Activated CD4-positive, CD25-positive, alpha-beta regulatory T cell treated with anti-CD3 and anti-CD28 coated beads, Interleukin-2, amount 50 U/mL, for 24 hours (primary cell): ENCODE measurements around the gene MBD5.

Experiments
- ATAC-seq, 2 donors: fragments of 150-1000 bp; cut with Tn5 transposase; one replicate each; pipeline ENCODE4 v1.10.0; 2021; ENCODE audit warnings: mild to moderate bottlenecking in 1 of 2, moderate library complexity in 1 of 2

MBD5 gene

GRCh38 chr2:148023861-148024260, 3.0 kb downstream of the MBD5 start:
- ATAC-seq, result no peak

- no peak for ATAC-seq
Measured at GRCh38 chr2:148026573-148026972, 5.7 kb downstream of the MBD5 start.

- ATAC-seq, result no peak
Measured at GRCh38 chr2:148027822-148028221, 6.9 kb downstream of the MBD5 start.

- no peak for ATAC-seq
Measured at GRCh38 chr2:148028781-148029180, 7.9 kb downstream of the MBD5 start.

GRCh38 chr2:148031152-148031551, 10.3 kb downstream of the MBD5 start:
- no peak for ATAC-seq

GRCh38 chr2:148032215-148032614, 11.3 kb downstream of the MBD5 start:
- no peak for ATAC-seq

DNA sequence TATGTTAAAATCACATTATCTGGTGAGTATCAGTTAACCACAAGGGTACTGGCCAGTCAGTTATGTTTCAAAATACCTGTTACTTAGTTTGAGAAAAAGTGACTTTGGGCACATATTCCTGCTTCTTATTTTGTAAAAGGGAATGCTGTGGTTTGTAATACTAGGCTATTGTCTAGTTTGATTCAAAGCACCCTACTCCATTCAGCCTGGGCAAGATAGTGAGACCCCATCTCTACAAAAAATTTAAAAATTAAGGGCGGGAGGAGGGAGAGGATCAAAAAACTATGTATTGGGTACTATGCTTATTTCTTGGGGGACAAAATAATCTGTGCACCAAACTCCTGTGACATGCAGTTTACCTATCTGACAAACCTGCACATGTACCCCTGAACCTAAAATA, 18.9 kb downstream of the MBD5 start:
- no peak for ATAC-seq

DNA sequence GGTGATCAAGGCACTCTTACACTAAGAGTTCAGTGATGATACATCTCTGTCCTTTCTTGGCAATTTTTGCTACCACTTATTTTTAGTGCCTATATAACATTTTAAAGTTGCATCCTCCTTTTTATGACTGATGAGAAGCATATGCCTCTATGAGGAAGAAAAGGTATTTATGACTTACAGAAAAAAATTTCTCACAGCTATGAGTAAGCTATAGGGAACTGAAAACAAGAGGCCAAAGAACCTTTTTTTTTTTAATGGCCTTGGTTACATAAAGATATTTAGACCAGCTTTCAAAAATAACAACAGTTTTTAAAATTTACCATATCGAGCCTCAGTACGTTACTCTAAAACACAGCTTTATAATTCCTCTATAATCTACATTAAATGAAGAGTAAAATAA, 21.3 kb downstream of the MBD5 start:
- no peak for ATAC-seq

- ATAC-seq, result no peak
Measured at GRCh38 chr2:148044322-148044721, 23.4 kb downstream of the MBD5 start.

DNA sequence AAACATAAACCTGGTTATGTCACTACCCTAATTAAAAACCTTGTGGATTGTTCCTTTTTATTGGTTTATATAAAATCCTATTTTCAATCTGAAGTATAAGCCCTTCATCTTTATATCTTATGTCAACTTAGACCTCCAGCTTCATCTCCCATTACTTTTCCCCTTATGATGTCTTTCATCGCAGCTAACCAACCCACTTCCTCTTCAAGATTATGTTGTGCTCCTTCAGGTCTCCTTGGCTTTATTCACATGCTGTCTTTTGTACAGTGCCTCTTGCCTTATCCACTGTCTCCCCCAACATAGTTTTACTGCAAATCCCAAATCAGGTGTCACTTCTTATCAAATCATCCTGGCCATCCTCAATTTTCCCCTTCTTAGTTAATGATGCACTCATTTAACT, 25.9 kb downstream of the MBD5 start:
- no peak for ATAC-seq

GRCh38 chr2:148048475-148049221, 27.8 kb downstream of the MBD5 start:
- ATAC-seq, result peak in 1 of 2 donors; percentile 27

DNA sequence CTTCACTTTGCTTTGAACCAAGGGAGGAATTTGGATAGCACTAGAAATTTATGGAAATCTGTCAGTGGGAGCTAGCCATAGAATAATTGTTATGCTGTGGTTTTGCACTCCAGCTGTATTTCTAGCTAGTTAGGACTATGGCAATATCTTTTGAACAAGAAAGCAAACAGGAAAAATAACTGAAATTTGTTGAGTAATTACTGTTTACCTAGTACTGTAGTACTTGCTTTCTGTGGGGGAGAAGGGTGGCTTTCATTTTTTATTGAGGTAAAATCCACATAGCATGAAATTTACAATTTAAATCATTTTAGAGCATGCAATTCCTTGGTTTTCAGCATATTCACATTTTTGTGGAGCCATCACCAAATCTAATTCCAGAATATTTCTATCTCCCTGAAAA, 28.4 kb downstream of the MBD5 start:
- no peak for ATAC-seq

GRCh38 chr2:148052687-148053086, 31.8 kb downstream of the MBD5 start:
- ATAC-seq, result no peak

DNA sequence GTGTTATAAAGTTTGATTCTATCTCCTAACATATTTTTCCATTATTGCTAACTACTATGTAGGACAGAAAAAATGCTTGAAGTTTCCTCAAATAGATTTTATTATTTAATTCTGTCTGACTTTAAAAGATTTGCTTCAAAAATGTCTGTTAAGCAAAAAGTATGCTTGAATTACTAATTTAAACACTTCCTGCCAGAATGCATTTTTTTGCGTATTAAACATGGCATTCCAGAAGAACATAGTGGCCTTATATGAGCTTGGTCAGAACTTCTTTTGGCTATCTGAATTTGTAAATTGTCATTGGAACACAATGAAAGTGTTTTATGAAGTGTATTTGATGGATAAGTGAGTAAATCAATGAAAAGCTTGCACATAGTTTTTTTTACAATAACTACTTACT, 37.8 kb downstream of the MBD5 start:
- no peak for ATAC-seq

GRCh38 chr2:148063633-148064032, 42.7 kb downstream of the MBD5 start:
- ATAC-seq, result no peak

- ATAC-seq, result no peak
Measured at GRCh38 chr2:148065936-148066335, 45.0 kb downstream of the MBD5 start.

- ATAC-seq, result no peak
Measured at GRCh38 chr2:148067801-148068200, 46.9 kb downstream of the MBD5 start.

DNA sequence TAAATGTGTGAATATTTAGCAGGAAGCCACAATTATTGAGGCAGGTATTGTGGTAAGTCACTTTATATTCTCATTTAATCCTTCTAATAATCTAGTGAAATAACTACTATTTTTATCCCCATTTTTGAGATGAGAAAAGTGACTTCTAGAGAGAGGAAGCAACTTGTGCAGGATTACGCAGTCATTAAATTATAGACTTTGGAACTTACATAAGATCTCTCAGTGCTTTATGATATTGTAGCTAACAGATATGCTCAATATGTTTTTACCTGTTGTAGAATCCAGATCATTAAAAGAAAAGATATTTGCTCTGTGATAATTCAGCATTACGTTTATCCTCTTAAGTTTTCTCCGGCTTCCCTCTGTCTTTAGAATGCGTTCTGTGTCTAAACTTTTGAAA, 50.5 kb downstream of the MBD5 start:
- no peak for ATAC-seq

DNA sequence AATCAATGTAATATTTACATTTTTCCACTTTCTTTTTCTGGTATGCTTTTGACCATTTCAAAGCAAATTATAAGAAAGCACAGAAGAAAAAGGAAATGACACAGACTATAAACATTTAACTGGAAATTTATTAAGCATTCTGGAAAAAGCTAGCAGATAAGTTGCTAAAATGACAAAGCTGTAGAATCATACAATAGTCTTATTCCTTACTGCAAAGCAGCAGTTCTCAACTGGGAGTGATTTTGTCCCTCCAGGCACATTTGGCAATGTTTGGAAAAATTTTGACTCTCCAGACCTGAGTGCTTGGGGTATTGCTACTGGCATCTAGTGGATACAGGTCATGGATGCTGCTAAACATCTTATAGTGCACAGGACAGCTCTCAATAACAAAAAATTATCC, 75.1 kb downstream of the MBD5 start:
- no peak for ATAC-seq

DNA sequence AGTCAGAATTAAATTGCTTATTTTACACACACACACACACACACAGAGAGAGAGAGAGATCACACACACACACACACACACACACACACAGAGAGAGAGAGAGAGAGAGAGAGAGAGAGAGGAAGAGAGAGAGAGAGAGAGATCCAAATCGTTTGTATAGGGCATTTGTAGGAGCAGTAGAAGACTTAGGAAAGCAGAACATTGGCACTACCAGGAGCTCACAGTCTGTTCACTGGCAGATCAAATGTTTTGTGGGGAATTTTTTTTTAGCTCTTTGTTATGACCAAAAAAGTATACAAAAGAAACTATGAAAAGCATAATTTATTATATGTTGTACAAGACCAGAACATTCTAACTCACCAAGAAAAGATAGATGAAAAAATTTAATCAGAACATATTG, 81.8 kb downstream of the MBD5 start:
- ATAC-seq, result no peak

DNA sequence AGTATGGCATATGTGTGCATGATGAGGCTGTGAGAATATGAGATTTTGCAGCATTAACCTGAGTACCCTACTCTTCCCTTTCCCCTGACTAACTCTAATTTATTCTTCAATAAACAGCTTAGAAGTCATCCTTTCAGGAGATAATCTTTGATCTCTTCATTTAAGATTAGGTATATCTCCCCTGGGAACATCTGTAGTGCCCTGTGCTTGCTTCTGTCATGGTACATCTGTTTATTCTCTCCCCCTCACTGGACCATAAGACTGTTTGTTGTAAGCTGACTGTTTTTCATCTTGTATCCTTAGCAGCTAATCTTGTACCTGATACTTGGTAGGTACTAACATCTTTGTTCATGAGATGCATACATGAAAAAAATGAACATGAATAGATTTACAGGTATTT, 83.1 kb downstream of the MBD5 start:
- no peak for ATAC-seq

DNA sequence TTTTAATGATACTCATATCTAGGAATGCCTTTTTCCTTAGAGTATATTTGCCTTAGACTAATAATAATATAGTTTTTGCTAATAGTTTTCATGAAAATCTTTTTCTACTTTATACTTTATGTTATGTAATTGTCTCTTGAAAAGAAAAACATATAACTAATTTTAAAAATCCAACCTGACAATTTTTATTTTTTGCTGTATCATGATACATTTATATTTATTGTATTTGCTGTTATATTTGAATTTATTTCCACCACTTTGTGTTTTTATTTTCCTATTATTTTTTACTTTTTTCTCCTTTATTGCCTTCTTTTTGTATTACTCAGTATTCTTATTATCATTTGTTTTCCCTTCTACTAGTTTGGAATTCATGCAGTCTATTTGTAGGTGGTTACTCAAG, 85.4 kb downstream of the MBD5 start:
- no peak for ATAC-seq

DNA sequence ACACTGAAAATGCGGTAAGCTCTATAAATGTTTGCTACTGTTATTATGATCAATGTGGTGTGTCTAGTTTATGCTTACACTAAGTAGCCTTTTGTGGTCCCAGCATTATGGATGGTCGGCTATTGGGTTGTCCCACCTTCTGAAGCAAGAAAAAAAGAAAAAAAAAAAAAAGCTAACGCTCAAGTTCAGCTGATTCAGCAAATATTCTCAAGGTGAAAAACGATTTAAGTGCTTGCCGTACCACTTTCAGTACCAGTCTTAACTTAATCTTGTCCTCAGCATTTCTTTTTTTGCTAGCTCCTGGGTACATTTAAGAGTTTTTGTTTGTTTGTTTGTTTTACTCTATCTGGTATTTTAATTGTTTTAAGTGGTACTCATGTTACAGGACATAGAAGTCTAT, 87.5 kb downstream of the MBD5 start:
- no peak for ATAC-seq

DNA sequence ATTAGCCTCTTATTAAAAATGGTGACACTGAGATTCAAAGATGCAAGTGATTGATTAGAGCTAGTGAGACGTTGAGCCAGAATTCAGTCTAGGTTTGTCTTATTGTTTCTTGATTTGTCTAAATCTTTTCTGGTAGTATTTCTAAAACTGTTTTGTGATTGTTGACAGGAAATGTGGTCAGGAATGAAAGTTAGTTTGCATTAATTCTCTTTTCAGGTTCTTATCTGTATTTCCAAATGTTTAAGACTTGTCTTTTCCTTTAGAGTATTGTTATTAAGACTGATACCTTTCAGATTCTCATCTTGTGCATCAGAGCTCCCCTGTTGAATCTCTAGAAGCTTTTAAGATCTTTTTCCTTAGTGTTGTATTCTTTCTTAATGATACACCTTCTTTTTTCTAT, 89.3 kb downstream of the MBD5 start:
- ATAC-seq, result no peak

- ATAC-seq, result no peak
Measured at GRCh38 chr2:148122788-148123187, 101.9 kb downstream of the MBD5 start.
